K562 (cell line): ENCODE results near the gene MICAL2. TPM values are rescaled to one million over a fixed set of nuclear protein-coding genes. Genes with fewer than 3 reads are reported as not detected.
A peak's percentile ranks its signal among the peaks of the same experiment; 100 is the strongest.

Experiments
- HDAC6 ChIP-seq: IDR thresholded peaks from 2 replicates; pipeline ENCODE4 v1.6.1; 2012; ENCODE audit warnings: low read depth, mild to moderate bottlenecking, control low read depth, inconsistent platforms, low read length, moderate library complexity
- MCM7 ChIP-seq, 2 experiments: fragments of 450-650 bp; IDR thresholded peaks; 2 replicates each; pipeline ENCODE4 v1.6.1; 2016 to 2018
- NFE2 ChIP-seq: IDR thresholded peaks from 2 replicates; pipeline ENCODE4 v1.6.1; 2014; ENCODE audit warnings: antibody characterized with exemption, low read depth
- RBM25 ChIP-seq: fragments of 200-400 bp; formaldehyde crosslinking; IDR thresholded peaks from 2 replicates; pipeline ENCODE4 v1.6.1; 2018; ENCODE audit warnings: low read length, low read depth, moderate library complexity; ENCODE audit not compliant: severe bottlenecking
- SAFB2 ChIP-seq: fragments of 200-400 bp; formaldehyde crosslinking; IDR thresholded peaks from 2 replicates; pipeline ENCODE4 v1.6.1; 2018; ENCODE audit warnings: borderline replicate concordance, low read length, low read depth, moderate library complexity; ENCODE audit not compliant: severe bottlenecking
- polyA plus RNA-seq, 8 experiments: library from polyadenylated mRNA; depleted of rRNA in 4 of 8; stranded (reverse) in 5 of 8; unstranded in 3 of 8; fragments of >200 nt; fragmentation: Nextera tagmentation in 2 of 8; fragmentation: Illumina TruSeq in 1 of 8; extraction: Ambion mirVana in 2 of 8; extraction: Trizol in 1 of 8; gene quantifications; 2 replicates each; pipeline versions ENCODE4 v1.2.1 to v1.2.3, GENCODE V29; 2011 to 2014; ENCODE audit warnings: inconsistent platforms in 1 of 8, missing spikeins in 1 of 8
- total RNA-seq, 7 experiments: library from RNA; depleted of rRNA in 6 of 7; stranded (reverse); fragments of >200 nt in 6 of 7; fragmentation: Illumina TruSeq in 2 of 7; extraction: Trizol in 2 of 7; gene quantifications; 2 replicates each; pipeline versions ENCODE4 v1.2.1 to v1.2.3, GENCODE V29; 2011 to 2021; ENCODE audit warnings: low replicate concordance in 1 of 7
- TF ChIP-seq, protein P1 (sequence below): sonication (generic); formaldehyde crosslinking; IDR thresholded peaks from 2 replicates; pipeline ENCODE4 v1.9.0; 2022; ENCODE audit warnings: mild to moderate bottlenecking, missing genetic modification reagents
- TF ChIP-seq, protein P2 (sequence below): fragments of 250-450 bp; sonication (Bioruptor Pico); IDR thresholded peaks from 2 replicates; pipeline ENCODE4 v1.4.0; 2020; ENCODE audit warnings: borderline replicate concordance
- TF ChIP-seq, protein P3 (sequence below): fragments of 250-450 bp; sonication (Bioruptor Pico); IDR thresholded peaks from 2 replicates; pipeline ENCODE4 v1.4.0; 2020
- TF ChIP-seq, protein P4 (sequence below), 2 experiments: fragments of 450-650 bp in 1 of 2; sonication (generic) in 1 of 2; formaldehyde crosslinking in 1 of 2; IDR thresholded peaks; 2 replicates each; pipeline versions ENCODE4 v1.7.1 to v1.9.0; 2016 to 2022; ENCODE audit warnings: inconsistent platforms in 1 of 2, mild to moderate bottlenecking in 1 of 2, missing genetic modification reagents in 1 of 2

MICAL2 gene
- total and polyA plus RNA-seq, 9 of the 15 experiments (the other 6 are each of a cell fraction or from before 2014, with no cell fraction given) = 4.7 to 64.2 (median 33.6) TPM

DNA sequence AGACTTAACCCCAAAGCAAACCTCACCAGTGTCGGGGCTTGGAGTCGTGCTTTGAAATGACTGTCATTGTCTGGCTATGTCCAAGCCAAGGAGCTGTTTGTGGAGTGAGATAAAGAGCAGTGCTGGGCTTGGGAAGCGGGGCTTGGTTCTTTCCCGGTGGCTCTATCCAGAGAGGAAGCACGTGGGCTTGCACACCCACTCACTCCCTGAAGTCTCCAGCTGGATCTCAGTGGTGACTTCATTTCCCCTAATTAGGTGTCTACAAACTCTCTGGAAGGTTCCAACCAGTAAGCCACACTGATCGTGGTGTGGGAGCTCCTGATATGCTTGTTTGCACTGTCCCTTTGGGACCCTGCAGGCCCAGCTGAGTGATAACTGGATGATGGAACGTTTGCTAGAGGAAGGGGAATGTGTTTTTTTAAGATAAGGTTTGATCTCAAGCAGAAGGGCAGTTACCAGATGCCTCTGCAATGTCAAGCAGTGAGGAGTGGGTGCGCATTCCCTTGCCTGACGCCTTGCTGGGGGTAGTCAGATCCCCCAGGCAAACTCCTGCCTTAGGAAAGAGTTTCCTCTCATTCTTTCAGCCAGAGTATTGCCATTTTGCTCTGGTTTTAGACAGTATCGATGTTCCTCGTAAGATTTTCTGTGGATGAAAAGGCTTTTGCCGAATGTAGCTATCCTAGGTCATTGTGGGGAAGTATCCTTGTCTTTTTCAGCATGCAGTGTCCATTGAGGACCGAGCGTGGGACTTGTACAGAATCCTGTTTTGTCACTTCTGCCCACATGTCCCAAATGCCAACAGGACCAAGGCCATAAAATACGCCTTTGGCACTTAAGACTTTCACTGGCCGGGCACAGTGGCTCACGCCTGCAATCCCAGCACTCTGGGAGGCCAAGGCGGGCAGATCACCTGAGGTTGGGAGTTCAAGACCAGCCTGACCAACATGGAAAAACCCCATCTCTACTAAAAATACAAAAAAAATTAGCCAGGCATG is 90.9 kb downstream of the MICAL2 start (continued):
- TF ChIP-seq NFE2 = peak; percentile 63; the same call in 1 of the 2 replicates
- TF ChIP-seq, protein P1, sequence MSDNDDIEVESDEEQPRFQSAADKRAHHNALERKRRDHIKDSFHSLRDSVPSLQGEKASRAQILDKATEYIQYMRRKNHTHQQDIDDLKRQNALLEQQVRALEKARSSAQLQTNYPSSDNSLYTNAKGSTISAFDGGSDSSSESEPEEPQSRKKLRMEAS = peak; percentile 93
- TF ChIP-seq, protein P2, sequence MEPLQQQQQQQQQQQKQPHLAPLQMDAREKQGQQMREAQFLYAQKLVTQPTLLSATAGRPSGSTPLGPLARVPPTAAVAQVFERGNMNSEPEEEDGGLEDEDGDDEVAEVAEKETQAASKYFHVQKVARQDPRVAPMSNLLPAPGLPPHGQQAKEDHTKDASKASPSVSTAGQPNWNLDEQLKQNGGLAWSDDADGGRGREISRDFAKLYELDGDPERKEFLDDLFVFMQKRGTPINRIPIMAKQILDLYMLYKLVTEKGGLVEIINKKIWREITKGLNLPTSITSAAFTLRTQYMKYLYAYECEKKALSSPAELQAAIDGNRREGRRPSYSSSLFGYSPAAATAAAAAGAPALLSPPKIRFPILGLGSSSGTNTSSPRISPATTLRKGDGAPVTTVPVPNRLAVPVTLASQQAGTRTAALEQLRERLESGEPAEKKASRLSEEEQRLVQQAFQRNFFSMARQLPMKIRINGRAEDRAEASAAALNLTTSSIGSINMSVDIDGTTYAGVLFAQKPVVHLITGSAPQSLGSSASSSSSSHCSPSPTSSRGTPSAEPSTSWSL (CRISPR knock-in tag) = no peak
- TF ChIP-seq, protein P3, sequence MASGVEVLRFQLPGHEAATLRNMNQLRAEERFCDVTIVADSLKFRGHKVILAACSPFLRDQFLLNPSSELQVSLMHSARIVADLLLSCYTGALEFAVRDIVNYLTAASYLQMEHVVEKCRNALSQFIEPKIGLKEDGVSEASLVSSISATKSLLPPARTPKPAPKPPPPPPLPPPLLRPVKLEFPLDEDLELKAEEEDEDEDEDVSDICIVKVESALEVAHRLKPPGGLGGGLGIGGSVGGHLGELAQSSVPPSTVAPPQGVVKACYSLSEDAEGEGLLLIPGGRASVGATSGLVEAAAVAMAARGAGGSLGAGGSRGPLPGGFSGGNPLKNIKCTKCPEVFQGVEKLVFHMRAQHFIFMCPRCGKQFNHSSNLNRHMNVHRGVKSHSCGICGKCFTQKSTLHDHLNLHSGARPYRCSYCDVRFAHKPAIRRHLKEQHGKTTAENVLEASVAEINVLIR (CRISPR knock-in tag) = peak; percentile 52
- TF ChIP-seq SAFB2 = no peak
- TF ChIP-seq MCM7 (IDR thresholded peaks at IDR 0.05) = peak in 1 of 2 experiments; percentile 86; a peak in 2 of 4 replicates
- TF ChIP-seq, protein P4, sequence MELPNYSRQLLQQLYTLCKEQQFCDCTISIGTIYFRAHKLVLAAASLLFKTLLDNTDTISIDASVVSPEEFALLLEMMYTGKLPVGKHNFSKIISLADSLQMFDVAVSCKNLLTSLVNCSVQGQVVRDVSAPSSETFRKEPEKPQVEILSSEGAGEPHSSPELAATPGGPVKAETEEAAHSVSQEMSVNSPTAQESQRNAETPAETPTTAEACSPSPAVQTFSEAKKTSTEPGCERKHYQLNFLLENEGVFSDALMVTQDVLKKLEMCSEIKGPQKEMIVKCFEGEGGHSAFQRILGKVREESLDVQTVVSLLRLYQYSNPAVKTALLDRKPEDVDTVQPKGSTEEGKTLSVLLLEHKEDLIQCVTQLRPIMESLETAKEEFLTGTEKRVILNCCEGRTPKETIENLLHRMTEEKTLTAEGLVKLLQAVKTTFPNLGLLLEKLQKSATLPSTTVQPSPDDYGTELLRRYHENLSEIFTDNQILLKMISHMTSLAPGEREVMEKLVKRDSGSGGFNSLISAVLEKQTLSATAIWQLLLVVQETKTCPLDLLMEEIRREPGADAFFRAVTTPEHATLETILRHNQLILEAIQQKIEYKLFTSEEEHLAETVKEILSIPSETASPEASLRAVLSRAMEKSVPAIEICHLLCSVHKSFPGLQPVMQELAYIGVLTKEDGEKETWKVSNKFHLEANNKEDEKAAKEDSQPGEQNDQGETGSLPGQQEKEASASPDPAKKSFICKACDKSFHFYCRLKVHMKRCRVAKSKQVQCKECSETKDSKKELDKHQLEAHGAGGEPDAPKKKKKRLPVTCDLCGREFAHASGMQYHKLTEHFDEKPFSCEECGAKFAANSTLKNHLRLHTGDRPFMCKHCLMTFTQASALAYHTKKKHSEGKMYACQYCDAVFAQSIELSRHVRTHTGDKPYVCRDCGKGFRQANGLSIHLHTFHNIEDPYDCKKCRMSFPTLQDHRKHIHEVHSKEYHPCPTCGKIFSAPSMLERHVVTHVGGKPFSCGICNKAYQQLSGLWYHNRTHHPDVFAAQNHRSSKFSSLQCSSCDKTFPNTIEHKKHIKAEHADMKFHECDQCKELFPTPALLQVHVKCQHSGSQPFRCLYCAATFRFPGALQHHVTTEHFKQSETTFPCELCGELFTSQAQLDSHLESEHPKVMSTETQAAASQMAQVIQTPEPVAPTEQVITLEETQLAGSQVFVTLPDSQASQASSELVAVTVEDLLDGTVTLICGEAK (IDR thresholded peaks at IDR 0.05) = peak; percentile 11; the same call in 1 of the 2 replicates
- TF ChIP-seq, protein P4 (CRISPR knock-in tag; IDR thresholded peaks at IDR 0.05) = no peak
- no peak for TF ChIP-seq HDAC6
- no peak for TF ChIP-seq RBM25
